Astrocyte of the cerebellum (primary cell): ENCODE measurements around the gene OR1N1.

Experiments used
- DNase-seq: peaks from one replicate; pipeline ENCODE4 v3.0.0-alpha.2; 2011; ENCODE audit warnings: low read depth
- H3K4me3 ChIP-seq: 2 replicates; pipeline ENCODE4 v1.5.1; 2011; ENCODE audit warnings: mild to moderate bottlenecking, low read depth, low read length, moderate library complexity
- in situ Hi-C: cut with HindIII; loops from 2 replicates; pipeline ENCODE4 v1.10.0; 2017; ENCODE audit warnings: low sequenced_read_pairs
- TF ChIP-seq, protein P1 (sequence below): IDR thresholded peaks from 2 replicates; pipeline ENCODE4 v1.5.1; 2012; ENCODE audit warnings: low read length, low read depth, moderate library complexity, mild to moderate bottlenecking; ENCODE audit errors: missing control alignments

The OR1N1 gene

DNA sequence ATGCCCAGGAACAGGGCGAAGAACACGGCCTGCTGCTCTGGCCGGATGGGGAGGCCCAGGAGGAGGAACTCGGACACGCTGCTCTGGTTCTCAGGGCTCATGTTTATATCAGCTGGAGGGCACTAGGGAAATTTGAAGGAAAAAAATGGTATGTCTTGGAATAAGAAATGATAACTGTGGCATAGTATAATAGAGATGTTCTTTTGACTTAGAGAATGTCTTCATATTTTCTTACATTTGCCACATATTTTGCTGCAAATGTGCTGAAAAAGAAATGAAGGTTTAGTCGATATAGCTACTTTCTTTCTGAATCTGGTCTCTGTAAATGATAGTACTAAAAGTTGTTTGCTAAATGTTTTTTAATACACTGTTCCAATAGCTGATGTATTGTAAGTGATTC is 49.3 kb downstream of the OR1N1 start, which contains the start of gene OR1J1:
TSS of gene OR1J1 (minus strand) at position 101 of the 400 bp plus-strand sequence. CDS start at position 101, 0 bp downstream.
- no peak within 1 kb of the TSS for H3K4me3 ChIP-seq
- in situ Hi-C loops, result loop anchor here (25.0 kb wide), 1 partner anchor 284 kb away; no protein-coding TSS in a partner anchor
- TF ChIP-seq, protein P1, sequence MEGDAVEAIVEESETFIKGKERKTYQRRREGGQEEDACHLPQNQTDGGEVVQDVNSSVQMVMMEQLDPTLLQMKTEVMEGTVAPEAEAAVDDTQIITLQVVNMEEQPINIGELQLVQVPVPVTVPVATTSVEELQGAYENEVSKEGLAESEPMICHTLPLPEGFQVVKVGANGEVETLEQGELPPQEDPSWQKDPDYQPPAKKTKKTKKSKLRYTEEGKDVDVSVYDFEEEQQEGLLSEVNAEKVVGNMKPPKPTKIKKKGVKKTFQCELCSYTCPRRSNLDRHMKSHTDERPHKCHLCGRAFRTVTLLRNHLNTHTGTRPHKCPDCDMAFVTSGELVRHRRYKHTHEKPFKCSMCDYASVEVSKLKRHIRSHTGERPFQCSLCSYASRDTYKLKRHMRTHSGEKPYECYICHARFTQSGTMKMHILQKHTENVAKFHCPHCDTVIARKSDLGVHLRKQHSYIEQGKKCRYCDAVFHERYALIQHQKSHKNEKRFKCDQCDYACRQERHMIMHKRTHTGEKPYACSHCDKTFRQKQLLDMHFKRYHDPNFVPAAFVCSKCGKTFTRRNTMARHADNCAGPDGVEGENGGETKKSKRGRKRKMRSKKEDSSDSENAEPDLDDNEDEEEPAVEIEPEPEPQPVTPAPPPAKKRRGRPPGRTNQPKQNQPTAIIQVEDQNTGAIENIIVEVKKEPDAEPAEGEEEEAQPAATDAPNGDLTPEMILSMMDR, result no peak
- DNase-seq, result no peak

DNA sequence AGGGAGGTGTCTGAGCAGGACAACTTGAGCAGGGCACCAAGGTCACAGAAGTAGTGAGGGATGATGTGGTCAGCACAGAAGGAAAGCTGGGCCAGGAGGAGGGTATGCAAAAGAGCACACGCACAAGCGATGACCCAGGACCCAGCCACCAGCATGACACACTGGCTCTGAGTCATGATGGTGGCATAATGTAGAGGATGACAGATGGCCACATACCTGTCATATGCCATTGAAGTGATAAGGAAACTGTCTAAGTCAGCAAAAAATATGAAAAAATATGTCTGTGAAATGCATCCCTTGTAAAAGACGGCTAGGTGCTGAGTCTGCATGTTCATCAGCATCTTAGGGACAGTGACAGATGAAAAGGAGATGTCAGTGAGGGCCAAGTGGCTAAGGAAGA is 49.7 kb downstream of the OR1N1 start:
- in situ Hi-C loops, result loop anchor here (25.0 kb wide), 1 partner anchor 285 kb away; no protein-coding TSS in a partner anchor
- DNase-seq, result no peak
- TF ChIP-seq, protein P1, result no peak
- H3K4me3 ChIP-seq, result no peak overlapping the region
